Hepatocyte (in vitro differentiated cells): Measurements from ENCODE around the gene LHB. TPM values are rescaled to one million over a fixed set of nuclear protein-coding genes. Genes with fewer than 3 reads are reported as not detected.
"Not testable (repeated sequence)": the region's sequence is repeated elsewhere in the genome, so short reads cannot be mapped to it uniquely, and the experiment has no call there.

Experiments
- DNase-seq: peaks from one replicate; pipeline ENCODE4 v3.0.0-alpha.2; 2016; ENCODE audit warnings: low spot score
- H2AFZ ChIP-seq: fragments of 200-600 bp; sonication (generic); 2 replicates; pipeline ENCODE4 v1.6.0; 2016; ENCODE audit warnings: antibody characterized with exemption, mild to moderate bottlenecking
- H3K27ac ChIP-seq: fragments of 200-600 bp; sonication (generic); 2 replicates; pipeline ENCODE4 v1.5.1; 2016; ENCODE audit warnings: mild to moderate bottlenecking
- H3K27me3 ChIP-seq: fragments of 200-600 bp; sonication (generic); 2 replicates; pipeline ENCODE4 v1.6.1; 2016
- H3K36me3 ChIP-seq: fragments of 200-600 bp; sonication (generic); replicated peaks from 2 replicates; pipeline ENCODE4 v1.5.1; 2016; ENCODE audit warnings: low read depth; ENCODE audit not compliant: insufficient read depth
- H3K4me1 ChIP-seq: fragments of 200-600 bp; sonication (generic); 2 replicates; pipeline ENCODE4 v1.5.1; 2016; ENCODE audit warnings: mild to moderate bottlenecking, moderate library complexity; ENCODE audit not compliant: insufficient read depth
- H3K4me2 ChIP-seq: fragments of 200-600 bp; sonication (generic); 2 replicates; pipeline ENCODE4 v1.6.0; 2016
- H3K4me3 ChIP-seq: fragments of 200-600 bp; sonication (generic); 2 replicates; pipeline ENCODE4 v1.5.1; 2016; ENCODE audit warnings: mild to moderate bottlenecking
- H3K79me2 ChIP-seq: fragments of 200-600 bp; sonication (generic); 2 replicates; pipeline ENCODE4 v1.6.0; 2017; ENCODE audit warnings: mild to moderate bottlenecking
- H3K9me2 ChIP-seq: fragments of 200-600 bp; sonication (generic); replicated peaks from 2 replicates; pipeline ENCODE4 v1.6.0; 2017; ENCODE audit warnings: mild to moderate bottlenecking; ENCODE audit not compliant: insufficient read depth
- H3K9me3 ChIP-seq: fragments of 200-600 bp; sonication (generic); 2 replicates; pipeline ENCODE4 v1.5.1; 2016; ENCODE audit warnings: low read depth, mild to moderate bottlenecking
- H4K20me1 ChIP-seq: fragments of 200-600 bp; sonication (generic); 2 replicates; pipeline ENCODE4 v1.6.0; 2016; ENCODE audit warnings: mild to moderate bottlenecking; ENCODE audit not compliant: insufficient read depth, poor library complexity, severe bottlenecking
- EZH2 ChIP-seq: fragments of 200-600 bp; sonication (generic); IDR thresholded peaks from 2 replicates; pipeline ENCODE4 v1.6.1; 2016; ENCODE audit warnings: antibody characterized with exemption, mild to moderate bottlenecking, borderline replicate concordance
- EZH2phosphoT487 ChIP-seq: fragments of 200-600 bp; sonication (generic); IDR thresholded peaks from one replicate; pipeline ENCODE4 v1.6.1; 2018; ENCODE audit warnings: antibody characterized with exemption, mild to moderate bottlenecking, low read depth, moderate library complexity; ENCODE audit not compliant: unreplicated experiment, severe bottlenecking
- WGBS: methylation state at CpG from one replicate; pipeline ENCODE4 v1.1.6; 2016; ENCODE audit warnings: low lambda C conversion rate; ENCODE audit errors: missing lambda C conversion rate; 5-methylcytosine and 5-hydroxymethylcytosine counted together
- polyA plus RNA-seq: library from polyadenylated mRNA; unstranded; fragments of >200 nt; fragmentation: Nextera tagmentation; extraction: Ambion mirVana; gene quantifications from 2 replicates; pipeline ENCODE4 v1.2.1, GENCODE V29; 2016
- total RNA-seq: library from RNA; depleted of rRNA; stranded (reverse); fragments of >200 nt; gene quantifications from 2 replicates; pipeline ENCODE4 v1.2.3, GENCODE V29; 2014
- TF ChIP-seq, protein P1 (sequence below): fragments of 200-600 bp; sonication (generic); IDR thresholded peaks from 2 replicates; pipeline ENCODE4 v1.5.1; 2016; ENCODE audit warnings: antibody characterized with exemption, mild to moderate bottlenecking; ENCODE audit not compliant: poor library complexity

LHB gene
- total and polyA plus RNA-seq, 2 experiments from 2014 or later = not detected

GRCh38 chr19:49020931-49021895, 4.3 kb upstream of the LHB start:
- WGBS = 48% methylated on average over 16 of the region's 16 CpGs
- no peak for DNase-seq

DNA sequence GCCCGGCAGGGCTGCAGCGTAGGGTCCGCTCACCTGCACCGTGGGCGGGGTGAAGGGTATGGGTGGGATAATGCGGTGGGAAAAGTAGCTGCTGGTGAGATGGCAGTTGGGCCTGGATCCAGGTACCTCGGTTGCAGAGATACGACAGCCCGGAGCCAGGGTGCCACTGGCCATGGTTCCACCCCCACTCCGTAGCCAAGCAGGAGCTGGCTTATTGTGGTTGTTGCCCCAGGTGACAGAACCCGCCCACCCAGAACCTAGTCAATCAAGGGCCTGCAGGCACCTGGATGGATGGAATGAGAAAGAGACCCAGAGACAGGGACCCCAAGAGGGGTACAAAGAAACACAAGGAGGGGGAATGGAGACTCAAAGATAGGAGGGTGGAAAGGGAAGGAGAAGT, 3.5 kb upstream of the LHB start:
- DNase-seq = no peak
- H3K36me3 ChIP-seq = no peaks in the 10 kb centered on the region
- peaks cover 27% of the 10 kb centered on the region for H3K27me3 ChIP-seq
- no peaks in the 10 kb centered on the region for H3K9me3 ChIP-seq
- H2AFZ ChIP-seq = no peak overlapping the region
- H3K4me2 ChIP-seq = no peak overlapping the region
- WGBS = 73% methylated on average over 11 of the region's 11 CpGs
- H3K4me3 ChIP-seq = no peak overlapping the region
- no peaks in the 10 kb centered on the region for H3K9me2 ChIP-seq
- no peak overlapping the region for H3K27ac ChIP-seq
- H3K79me2 ChIP-seq = no peaks in the 10 kb centered on the region
- H4K20me1 ChIP-seq = no peaks in the 10 kb centered on the region
- H3K4me1 ChIP-seq = peaks cover 9% of the 10 kb centered on the region
- TF ChIP-seq, protein P1, sequence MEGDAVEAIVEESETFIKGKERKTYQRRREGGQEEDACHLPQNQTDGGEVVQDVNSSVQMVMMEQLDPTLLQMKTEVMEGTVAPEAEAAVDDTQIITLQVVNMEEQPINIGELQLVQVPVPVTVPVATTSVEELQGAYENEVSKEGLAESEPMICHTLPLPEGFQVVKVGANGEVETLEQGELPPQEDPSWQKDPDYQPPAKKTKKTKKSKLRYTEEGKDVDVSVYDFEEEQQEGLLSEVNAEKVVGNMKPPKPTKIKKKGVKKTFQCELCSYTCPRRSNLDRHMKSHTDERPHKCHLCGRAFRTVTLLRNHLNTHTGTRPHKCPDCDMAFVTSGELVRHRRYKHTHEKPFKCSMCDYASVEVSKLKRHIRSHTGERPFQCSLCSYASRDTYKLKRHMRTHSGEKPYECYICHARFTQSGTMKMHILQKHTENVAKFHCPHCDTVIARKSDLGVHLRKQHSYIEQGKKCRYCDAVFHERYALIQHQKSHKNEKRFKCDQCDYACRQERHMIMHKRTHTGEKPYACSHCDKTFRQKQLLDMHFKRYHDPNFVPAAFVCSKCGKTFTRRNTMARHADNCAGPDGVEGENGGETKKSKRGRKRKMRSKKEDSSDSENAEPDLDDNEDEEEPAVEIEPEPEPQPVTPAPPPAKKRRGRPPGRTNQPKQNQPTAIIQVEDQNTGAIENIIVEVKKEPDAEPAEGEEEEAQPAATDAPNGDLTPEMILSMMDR = no peak
- TF ChIP-seq EZH2 (no peak), EZH2phosphoT487 (no peak)

More at GRCh38 chr19:49020931-49021895, 4.3 kb upstream of the LHB start:
- Histone ChIP-seq H3K4me3 (no peak overlapping the region), H2AFZ (no peak overlapping the region), H4K20me1 (no peaks in the 10 kb centered on the region), H3K36me3 (no peaks in the 10 kb centered on the region), H3K4me2 (no peak overlapping the region), H3K9me2 (no peaks in the 10 kb centered on the region), H3K9me3 (no peaks in the 10 kb centered on the region), H3K27ac (no peak overlapping the region), H3K27me3 (peaks cover 27% of the 10 kb centered on the region), H3K4me1 (peaks cover 9% of the 10 kb centered on the region), H3K79me2 (no peaks in the 10 kb centered on the region)
- TF ChIP-seq EZH2 (no peak), EZH2phosphoT487 (no peak)
- TF ChIP-seq, protein P1 = no peak

DNA sequence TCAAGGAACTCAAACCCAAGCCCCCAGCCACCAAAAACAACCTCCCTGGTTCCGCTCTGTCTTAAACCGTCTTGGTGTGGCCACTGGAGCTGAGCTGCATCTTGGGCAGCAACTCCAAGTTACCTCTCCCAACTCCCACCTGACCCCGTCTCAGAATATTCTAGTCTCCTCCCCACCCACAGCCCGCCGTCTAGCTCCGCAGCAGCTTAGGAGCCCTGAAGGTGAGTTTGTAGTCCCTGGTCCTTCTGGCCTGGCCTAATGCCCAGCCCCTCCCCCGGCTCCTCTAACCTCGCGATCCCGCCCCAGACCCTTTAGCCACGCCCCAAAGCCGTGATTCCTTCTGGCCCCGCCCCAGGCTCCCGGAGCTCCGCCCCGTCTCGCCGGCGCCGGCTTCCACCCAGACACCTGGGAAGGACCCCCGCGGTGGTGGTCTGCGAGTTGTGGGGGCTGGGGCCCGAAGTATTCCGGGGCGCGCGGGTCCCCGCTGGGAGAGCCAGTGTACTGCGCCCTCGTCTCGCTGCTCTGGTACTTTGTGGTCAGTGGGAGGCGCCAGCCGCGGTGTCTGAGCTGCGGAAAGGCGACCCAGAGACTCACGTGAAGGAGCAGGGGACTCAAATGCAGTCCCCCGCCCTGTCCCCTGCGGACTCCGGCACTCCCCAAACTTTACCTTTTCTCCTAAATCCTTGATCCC, 2.5 kb upstream of the LHB start:
- Histone ChIP-seq H3K27ac (no peak overlapping the region), H3K4me2 (peak overlapping the region; percentile 51), H4K20me1 (no peaks in the 10 kb centered on the region), H3K36me3 (no peaks in the 10 kb centered on the region), H2AFZ (no peak overlapping the region), H3K79me2 (no peaks in the 10 kb centered on the region), H3K9me3 (no peaks in the 10 kb centered on the region), H3K27me3 (peaks cover 27% of the 10 kb centered on the region), H3K4me1 (peaks cover 9% of the 10 kb centered on the region), H3K9me2 (no peaks in the 10 kb centered on the region), H3K4me3 (no peak overlapping the region)
- peak; percentile 49 for DNase-seq
- 44% methylated on average over 41 of the region's 41 CpGs for WGBS
- TF ChIP-seq, protein P1 = peak; percentile 2
- TF ChIP-seq EZH2 (no peak), EZH2phosphoT487 (no peak)

GRCh38 chr19:49018388-49019241, 1.7 kb upstream of the LHB start:
- H3K9me2 ChIP-seq, H3K4me3 ChIP-seq, DNase-seq, H3K9me3 ChIP-seq, H3K79me2 ChIP-seq, H3K4me1 ChIP-seq, H3K27ac ChIP-seq, H3K36me3 ChIP-seq, H4K20me1 ChIP-seq: not testable (repeated sequence)
- H2AFZ ChIP-seq = peak overlapping the region; percentile 6
- peak overlapping the region; percentile 91 for H3K4me2 ChIP-seq
- WGBS = 64% methylated on average over 42 of the region's 50 CpGs
- peaks cover 27% of the 10 kb centered on the region for H3K27me3 ChIP-seq
